Neural cell (in vitro differentiated cells): Measurements from ENCODE around the gene ANKRD33B. TPM values are rescaled to one million over a fixed set of nuclear protein-coding genes. Genes with fewer than 3 reads are reported as not detected.

Experiments
- H2AFZ ChIP-seq: fragments of 200-600, 300-800 bp; sonication (generic), shearing (Covaris generic); 2 replicates; pipeline ENCODE4 v1.6.0; 2014; ENCODE audit warnings: low read depth, mild to moderate bottlenecking, antibody characterized with exemption, low read length, moderate library complexity
- H3F3A ChIP-seq: fragments of 200-600 bp; shearing (Covaris generic); 2 replicates; pipeline ENCODE4 v1.6.1; 2016; ENCODE audit warnings: mild to moderate bottlenecking, moderate library complexity, mixed read lengths, antibody characterized with exemption, low read length; ENCODE audit not compliant: insufficient read depth, poor library complexity, severe bottlenecking
- H3K27ac ChIP-seq: fragments of 200-600, 300-800 bp; sonication (generic), shearing (Covaris generic); 2 replicates; pipeline ENCODE4 v1.5.1; 2014; ENCODE audit warnings: mild to moderate bottlenecking, low read length, moderate library complexity
- H3K27me3 ChIP-seq: fragments of 300-800, 200-600 bp; sonication (generic), shearing (Covaris generic); 2 replicates; pipeline ENCODE4 v1.6.0; 2014; ENCODE audit warnings: mild to moderate bottlenecking, low read depth, low read length, moderate library complexity; ENCODE audit not compliant: insufficient read depth
- H3K36me3 ChIP-seq: fragments of 300-800, 200-600 bp; sonication (generic), shearing (Covaris generic); 2 replicates; pipeline ENCODE4 v1.5.1; 2014; ENCODE audit warnings: mild to moderate bottlenecking, antibody characterized with exemption, low read length, moderate library complexity; ENCODE audit not compliant: insufficient read depth
- H3K4me2 ChIP-seq: fragments of 300-800, 200-600 bp; sonication (generic), shearing (Covaris generic); 2 replicates; pipeline ENCODE4 v1.6.0; 2014; ENCODE audit warnings: mild to moderate bottlenecking, low read length
- H3K4me3 ChIP-seq: fragments of 300-800, 200-600 bp; sonication (generic), shearing (Covaris generic); 2 replicates; pipeline ENCODE4 v1.5.1; 2014; ENCODE audit warnings: mild to moderate bottlenecking, low read length, moderate library complexity
- H3K79me2 ChIP-seq: fragments of 200-600 bp; shearing (Covaris generic); replicated peaks from 2 replicates; pipeline ENCODE4 v1.6.0; 2014; ENCODE audit warnings: mild to moderate bottlenecking, low read length, moderate library complexity; ENCODE audit not compliant: insufficient read depth
- H3K9ac ChIP-seq: fragments of 300-800, 200-600 bp; sonication (generic), shearing (Covaris generic); 2 replicates; pipeline ENCODE4 v1.6.1; 2016; ENCODE audit warnings: mild to moderate bottlenecking, low read length, mixed read lengths
- H3K9me2 ChIP-seq: fragments of 200-600 bp; shearing (Covaris generic); 2 replicates; pipeline ENCODE4 v1.6.1; 2016; ENCODE audit warnings: mild to moderate bottlenecking, low read length, mixed read lengths; ENCODE audit not compliant: insufficient read depth
- H3K9me3 ChIP-seq: fragments of 200-600, 300-800 bp; sonication (generic), shearing (Covaris generic); 2 replicates; pipeline ENCODE4 v1.6.1; 2016; ENCODE audit warnings: mild to moderate bottlenecking, mixed run types, low read length, moderate library complexity, mixed read lengths
- H4K20me1 ChIP-seq: fragments of 200-600 bp; shearing (Covaris generic); 2 replicates; pipeline ENCODE4 v1.6.1; 2016; ENCODE audit warnings: mild to moderate bottlenecking, mixed run types; ENCODE audit not compliant: insufficient read depth
- EP300 ChIP-seq: fragments of 450-650 bp; conservative IDR thresholded peaks from 2 replicates; pipeline ENCODE4 v1.6.1; 2014; ENCODE audit warnings: antibody characterized with exemption, mild to moderate bottlenecking, moderate library complexity; ENCODE audit not compliant: poor library complexity, severe bottlenecking
- EZH2 ChIP-seq: fragments of 200-600, 300-800 bp; shearing (Covaris generic), sonication (generic); IDR thresholded peaks from 2 replicates; pipeline ENCODE4 v1.6.1; 2014; ENCODE audit warnings: antibody characterized with exemption, low read length, borderline replicate concordance, mild to moderate bottlenecking; ENCODE audit not compliant: insufficient read depth, poor library complexity, severe bottlenecking
- MXI1 ChIP-seq: fragments of 450-650 bp; conservative IDR thresholded peaks from 2 replicates; pipeline ENCODE4 v1.6.1; 2014; ENCODE audit warnings: antibody characterized with exemption, mild to moderate bottlenecking; ENCODE audit not compliant: poor library complexity, severe bottlenecking
- POLR2AphosphoS5 ChIP-seq: IDR thresholded peaks from 2 replicates; pipeline ENCODE4 v1.6.1; 2012
- RAD21 ChIP-seq: fragments of 450-650 bp; conservative IDR thresholded peaks from 2 replicates; pipeline ENCODE4 v1.6.1; 2014; ENCODE audit warnings: antibody characterized with exemption, mild to moderate bottlenecking, moderate library complexity
- SMC3 ChIP-seq: fragments of 450-650 bp; conservative IDR thresholded peaks from 2 replicates; pipeline ENCODE4 v1.6.1; 2014; ENCODE audit warnings: antibody characterized with exemption, mild to moderate bottlenecking, moderate library complexity; ENCODE audit not compliant: poor library complexity
- TAF1 ChIP-seq: IDR thresholded peaks from 2 replicates; pipeline ENCODE4 v1.6.1; 2012; ENCODE audit warnings: low read depth
- polyA plus RNA-seq: library from polyadenylated mRNA; depleted of rRNA; stranded (reverse); fragments of >200 nt; gene quantifications from 2 replicates; pipeline ENCODE4 v1.2.3, GENCODE V29; 2014
- TF ChIP-seq, protein P1 (sequence below): IDR thresholded peaks from 2 replicates; pipeline ENCODE4 v1.6.1; 2012; ENCODE audit warnings: borderline replicate concordance
- TF ChIP-seq, protein P2 (sequence below): fragments of 450-650 bp; IDR thresholded peaks from 2 replicates; pipeline ENCODE4 v1.5.1; 2014; ENCODE audit warnings: antibody characterized with exemption, mild to moderate bottlenecking, moderate library complexity; ENCODE audit not compliant: poor library complexity, severe bottlenecking

ANKRD33B gene
- polyA plus RNA-seq, 1 donor from 2014 or later: not detected

DNA sequence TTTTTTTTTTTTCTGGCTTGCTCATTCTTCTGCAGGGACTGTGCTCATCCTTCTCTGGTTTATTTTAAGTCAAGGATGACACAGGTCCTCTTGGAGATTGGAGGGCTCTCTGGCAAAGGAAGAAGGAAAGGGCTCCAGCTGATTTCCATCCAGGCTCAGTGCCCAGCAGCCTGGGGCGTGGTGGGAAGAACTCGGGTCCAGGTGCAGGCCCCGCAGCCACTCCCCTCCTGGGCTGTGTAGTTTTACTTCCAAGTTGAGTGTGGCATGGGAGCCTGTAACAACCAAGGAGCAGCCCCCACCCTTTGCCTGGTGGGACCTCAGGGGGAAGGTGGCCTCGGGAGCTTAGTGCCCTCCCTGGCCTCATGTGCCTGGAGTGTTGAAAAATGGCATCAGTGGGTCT lies 58.9 kb downstream of the ANKRD33B start:
- no peaks in the 10 kb centered on the region for H3K36me3 ChIP-seq
- H3K27ac ChIP-seq: no peak overlapping the region
- no peaks in the 10 kb centered on the region for H3F3A ChIP-seq
- no peaks in the 10 kb centered on the region for H3K79me2 ChIP-seq
- no peak for TF ChIP-seq POLR2AphosphoS5
- TF ChIP-seq, protein P1, sequence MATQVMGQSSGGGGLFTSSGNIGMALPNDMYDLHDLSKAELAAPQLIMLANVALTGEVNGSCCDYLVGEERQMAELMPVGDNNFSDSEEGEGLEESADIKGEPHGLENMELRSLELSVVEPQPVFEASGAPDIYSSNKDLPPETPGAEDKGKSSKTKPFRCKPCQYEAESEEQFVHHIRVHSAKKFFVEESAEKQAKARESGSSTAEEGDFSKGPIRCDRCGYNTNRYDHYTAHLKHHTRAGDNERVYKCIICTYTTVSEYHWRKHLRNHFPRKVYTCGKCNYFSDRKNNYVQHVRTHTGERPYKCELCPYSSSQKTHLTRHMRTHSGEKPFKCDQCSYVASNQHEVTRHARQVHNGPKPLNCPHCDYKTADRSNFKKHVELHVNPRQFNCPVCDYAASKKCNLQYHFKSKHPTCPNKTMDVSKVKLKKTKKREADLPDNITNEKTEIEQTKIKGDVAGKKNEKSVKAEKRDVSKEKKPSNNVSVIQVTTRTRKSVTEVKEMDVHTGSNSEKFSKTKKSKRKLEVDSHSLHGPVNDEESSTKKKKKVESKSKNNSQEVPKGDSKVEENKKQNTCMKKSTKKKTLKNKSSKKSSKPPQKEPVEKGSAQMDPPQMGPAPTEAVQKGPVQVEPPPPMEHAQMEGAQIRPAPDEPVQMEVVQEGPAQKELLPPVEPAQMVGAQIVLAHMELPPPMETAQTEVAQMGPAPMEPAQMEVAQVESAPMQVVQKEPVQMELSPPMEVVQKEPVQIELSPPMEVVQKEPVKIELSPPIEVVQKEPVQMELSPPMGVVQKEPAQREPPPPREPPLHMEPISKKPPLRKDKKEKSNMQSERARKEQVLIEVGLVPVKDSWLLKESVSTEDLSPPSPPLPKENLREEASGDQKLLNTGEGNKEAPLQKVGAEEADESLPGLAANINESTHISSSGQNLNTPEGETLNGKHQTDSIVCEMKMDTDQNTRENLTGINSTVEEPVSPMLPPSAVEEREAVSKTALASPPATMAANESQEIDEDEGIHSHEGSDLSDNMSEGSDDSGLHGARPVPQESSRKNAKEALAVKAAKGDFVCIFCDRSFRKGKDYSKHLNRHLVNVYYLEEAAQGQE: no peak
- no peaks in the 10 kb centered on the region for H3K9me2 ChIP-seq
- H3K27me3 ChIP-seq: no peaks in the 10 kb centered on the region
- no peak overlapping the region for H3K9ac ChIP-seq
- H4K20me1 ChIP-seq: no peaks in the 10 kb centered on the region
- no peak overlapping the region for H2AFZ ChIP-seq
- H3K9me3 ChIP-seq: peaks cover 2% of the 10 kb centered on the region
- no peak overlapping the region for H3K4me2 ChIP-seq
- no peak overlapping the region for H3K4me3 ChIP-seq

DNA sequence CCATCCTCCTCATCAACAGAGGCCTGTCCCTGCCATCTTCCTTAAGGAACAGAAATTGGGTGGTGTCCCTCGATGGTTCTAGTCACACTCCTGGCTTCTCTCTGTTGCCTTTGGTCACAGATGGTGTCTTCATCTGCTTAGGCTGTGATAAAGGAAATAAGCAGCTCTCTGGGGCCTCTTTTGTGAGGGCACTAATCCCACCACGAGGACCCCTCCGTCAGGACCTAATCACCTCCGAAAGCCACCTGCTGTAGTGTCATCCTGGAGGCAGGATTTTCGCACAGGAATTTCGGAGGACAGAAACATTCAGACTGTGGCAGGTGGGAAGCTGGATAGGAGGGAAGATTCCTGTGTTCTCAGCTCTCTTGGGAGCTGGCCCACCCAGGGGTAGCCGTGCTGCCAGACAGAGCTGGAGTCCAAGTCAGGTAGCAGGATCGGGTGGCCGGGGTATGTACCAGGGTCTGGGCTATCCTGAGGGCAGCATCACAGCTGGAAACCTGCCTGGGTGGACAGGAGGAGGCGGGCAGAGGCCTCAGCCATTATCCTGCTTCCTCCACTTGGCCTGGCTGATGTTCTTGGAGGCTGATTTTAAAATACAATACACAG lies 59.5 kb downstream of the ANKRD33B start:
- Histone ChIP-seq H3K27ac (no peak overlapping the region), H3K27me3 (no peaks in the 10 kb centered on the region)
- no peak for TF ChIP-seq EP300
- TF ChIP-seq TAF1: no peak
- TF ChIP-seq, protein P1: no peak
- no peak for TF ChIP-seq MXI1
- no peak for TF ChIP-seq POLR2AphosphoS5
- TF ChIP-seq SMC3: no peak
- TF ChIP-seq EZH2: no peak
- TF ChIP-seq RAD21: no peak
- TF ChIP-seq, protein P2, sequence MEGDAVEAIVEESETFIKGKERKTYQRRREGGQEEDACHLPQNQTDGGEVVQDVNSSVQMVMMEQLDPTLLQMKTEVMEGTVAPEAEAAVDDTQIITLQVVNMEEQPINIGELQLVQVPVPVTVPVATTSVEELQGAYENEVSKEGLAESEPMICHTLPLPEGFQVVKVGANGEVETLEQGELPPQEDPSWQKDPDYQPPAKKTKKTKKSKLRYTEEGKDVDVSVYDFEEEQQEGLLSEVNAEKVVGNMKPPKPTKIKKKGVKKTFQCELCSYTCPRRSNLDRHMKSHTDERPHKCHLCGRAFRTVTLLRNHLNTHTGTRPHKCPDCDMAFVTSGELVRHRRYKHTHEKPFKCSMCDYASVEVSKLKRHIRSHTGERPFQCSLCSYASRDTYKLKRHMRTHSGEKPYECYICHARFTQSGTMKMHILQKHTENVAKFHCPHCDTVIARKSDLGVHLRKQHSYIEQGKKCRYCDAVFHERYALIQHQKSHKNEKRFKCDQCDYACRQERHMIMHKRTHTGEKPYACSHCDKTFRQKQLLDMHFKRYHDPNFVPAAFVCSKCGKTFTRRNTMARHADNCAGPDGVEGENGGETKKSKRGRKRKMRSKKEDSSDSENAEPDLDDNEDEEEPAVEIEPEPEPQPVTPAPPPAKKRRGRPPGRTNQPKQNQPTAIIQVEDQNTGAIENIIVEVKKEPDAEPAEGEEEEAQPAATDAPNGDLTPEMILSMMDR: no peak

More for the DNA sequence above, 59.5 kb downstream of the ANKRD33B start:
- no peaks in the 10 kb centered on the region for H3K9me2 ChIP-seq
- no peak overlapping the region for H3K4me2 ChIP-seq
- no peaks in the 10 kb centered on the region for H3F3A ChIP-seq
- peaks cover 2% of the 10 kb centered on the region for H3K9me3 ChIP-seq
- no peak overlapping the region for H2AFZ ChIP-seq
- no peak overlapping the region for H3K4me3 ChIP-seq
- no peaks in the 10 kb centered on the region for H4K20me1 ChIP-seq
- no peaks in the 10 kb centered on the region for H3K36me3 ChIP-seq
- H3K79me2 ChIP-seq: no peaks in the 10 kb centered on the region
- H3K9ac ChIP-seq: no peak overlapping the region
